GDM1 (cell line): ENCODE data around the gene ABCB8.

Source experiments
- DNase-seq: peaks from one replicate; lab custom pipeline; 2025; lab: John Stamatoyannopoulos, UW

ABCB8 gene

GRCh38 chr7:151028131-151028947 lies at the start of gene ABCB8:
TSS of gene ABCB8 (plus strand) at chr7:151028450. CDS start at chr7:151028516, 66 bp downstream.
- peak; percentile 97 for DNase-seq

GRCh38 chr7:150979713-150980390 lies 48.4 kb upstream of the ABCB8 start:
- no peak for DNase-seq

- DNase-seq: no peak
Observed at GRCh38 chr7:150980663-150981062, 47.6 kb upstream of the ABCB8 start.

GRCh38 chr7:150981644-150982043 lies 46.6 kb upstream of the ABCB8 start:
- DNase-seq: no peak

- no peak for DNase-seq
Observed at GRCh38 chr7:150982351-150982750, 45.9 kb upstream of the ABCB8 start.

GRCh38 chr7:150983893-150984368 lies 44.3 kb upstream of the ABCB8 start:
- no peak for DNase-seq

- no peak for DNase-seq
Observed at GRCh38 chr7:150986099-150986512, 42.1 kb upstream of the ABCB8 start.

GRCh38 chr7:150986556-150986955 lies 41.7 kb upstream of the ABCB8 start:
- no peak for DNase-seq

GRCh38 chr7:150988230-150989226 lies 39.7 kb upstream of the ABCB8 start:
- DNase-seq: peak; percentile 67

- no peak for DNase-seq
Observed at GRCh38 chr7:150989456-150989855, 38.8 kb upstream of the ABCB8 start.

- DNase-seq: no peak
Observed at GRCh38 chr7:150990416-150991186, 37.6 kb upstream of the ABCB8 start, which contains the start of gene NOS3. TSS of gene NOS3 (plus strand) at chr7:150991017. CDS start at chr7:150993804, 2,787 bp downstream.

- DNase-seq: no peak
Observed at GRCh38 chr7:150992051-150992640, 36.1 kb upstream of the ABCB8 start.

GRCh38 chr7:150992833-150993302 lies 35.4 kb upstream of the ABCB8 start:
- DNase-seq: no peak

GRCh38 chr7:150993511-150993910 lies 34.7 kb upstream of the ABCB8 start:
- DNase-seq: no peak

GRCh38 chr7:150994141-150994837 lies 34.0 kb upstream of the ABCB8 start:
- DNase-seq: peak; percentile 81

GRCh38 chr7:150994838-150995510 lies 33.3 kb upstream of the ABCB8 start:
- no peak for DNase-seq

GRCh38 chr7:150996376-150997074 lies 31.7 kb upstream of the ABCB8 start:
- DNase-seq: no peak

- DNase-seq: no peak
Observed at GRCh38 chr7:150997075-150997511, 31.2 kb upstream of the ABCB8 start.

GRCh38 chr7:150997817-150998216 lies 30.4 kb upstream of the ABCB8 start:
- no peak for DNase-seq
